SK-N-SH treated with all-trans-retinoic acid at 6 μM for 48 hours (cell line): Measurements from ENCODE around the gene CYREN.

Source experiments
- ATAC-seq: fragments of 200-7000 bp; cut with Tn5 transposase; 3 replicates; pipeline ENCODE4 v1.9.1; 2020; ENCODE audit warnings: mild to moderate bottlenecking, moderate library complexity
- ARNTL ChIP-seq: fragments of 450-650 bp; formaldehyde crosslinking; IDR thresholded peaks from 2 replicates; pipeline ENCODE4 v1.5.0; 2020; ENCODE audit warnings: low read depth, mild to moderate bottlenecking, moderate library complexity, borderline replicate concordance
- CREB5 ChIP-seq: fragments of 250-450 bp; sonication (Bioruptor Pico); IDR thresholded peaks from 2 replicates; pipeline ENCODE4 v1.5.1; 2020; ENCODE audit warnings: low read depth, mild to moderate bottlenecking, moderate library complexity
- CSDC2 ChIP-seq: fragments of 250-450 bp; sonication (Bioruptor Pico); IDR thresholded peaks from 2 replicates; pipeline ENCODE4 v1.5.0; 2020; ENCODE audit warnings: mild to moderate bottlenecking, moderate library complexity
- CSRNP3 ChIP-seq: fragments of 250-450 bp; sonication (Bioruptor Pico); IDR thresholded peaks from 2 replicates; pipeline ENCODE4 v1.5.1; 2021; ENCODE audit warnings: mild to moderate bottlenecking, moderate library complexity
- ESRRG ChIP-seq: fragments of 250-450 bp; sonication (Bioruptor Pico); IDR thresholded peaks from 2 replicates; pipeline ENCODE4 v1.6.1; 2021; ENCODE audit warnings: mild to moderate bottlenecking
- GLIS3 ChIP-seq: fragments of 250-450 bp; sonication (Bioruptor Pico); IDR thresholded peaks from 2 replicates; pipeline ENCODE4 v1.5.0; 2020; ENCODE audit warnings: mild to moderate bottlenecking, moderate library complexity
- ISL1 ChIP-seq: fragments of 250-450 bp; sonication (Bioruptor Pico); IDR thresholded peaks from 2 replicates; pipeline ENCODE4 v2.1.2; 2022; ENCODE audit warnings: mild to moderate bottlenecking, moderate library complexity
- OSR1 ChIP-seq: fragments of 250-450 bp; sonication (Bioruptor Pico); IDR thresholded peaks from 2 replicates; pipeline ENCODE4 v1.8.0; 2022; ENCODE audit warnings: moderate library complexity, mild to moderate bottlenecking, inconsistent platforms
- PATZ1 ChIP-seq: fragments of 250-450 bp; sonication (Bioruptor Pico); IDR thresholded peaks from 2 replicates; pipeline ENCODE4 v1.8.0; 2020; ENCODE audit warnings: mild to moderate bottlenecking, moderate library complexity, borderline replicate concordance
- POU6F1 ChIP-seq: fragments of 250-450 bp; sonication (Bioruptor Pico); IDR thresholded peaks from 2 replicates; pipeline ENCODE4 v1.8.0; 2021; ENCODE audit warnings: low read depth, mild to moderate bottlenecking, moderate library complexity, borderline replicate concordance
- RARB ChIP-seq: fragments of 250-450 bp; sonication (Bioruptor Pico); IDR thresholded peaks from 2 replicates; pipeline ENCODE4 v1.8.0; 2021; ENCODE audit warnings: mild to moderate bottlenecking, moderate library complexity
- SNAI2 ChIP-seq: fragments of 250-450 bp; sonication (Bioruptor Pico); IDR thresholded peaks from 2 replicates; pipeline ENCODE4 v1.5.0; 2020; ENCODE audit warnings: mild to moderate bottlenecking, moderate library complexity
- TCF4 ChIP-seq: fragments of 250-450 bp; sonication (Bioruptor Pico); IDR thresholded peaks from 2 replicates; pipeline ENCODE4 v1.8.0; 2021; ENCODE audit warnings: mild to moderate bottlenecking, moderate library complexity, borderline replicate concordance
- TOX ChIP-seq: fragments of 250-450 bp; sonication (Bioruptor Pico); IDR thresholded peaks from 2 replicates; pipeline ENCODE4 v1.8.0; 2021; ENCODE audit warnings: mild to moderate bottlenecking, moderate library complexity, borderline replicate concordance
- ZC3H10 ChIP-seq: fragments of 250-450 bp; sonication (Bioruptor Pico); IDR thresholded peaks from 2 replicates; pipeline ENCODE4 v1.5.1; 2021; ENCODE audit warnings: mild to moderate bottlenecking, moderate library complexity
- ZFP3 ChIP-seq: fragments of 250-450 bp; sonication (Bioruptor Pico); IDR thresholded peaks from 2 replicates; pipeline ENCODE4 v1.5.0; 2020; ENCODE audit warnings: mild to moderate bottlenecking, moderate library complexity
- ZNF565 ChIP-seq: fragments of 450-650 bp; formaldehyde crosslinking; conservative IDR thresholded peaks from 2 replicates; pipeline ENCODE4 v1.5.0; 2020; ENCODE audit warnings: low read depth, mild to moderate bottlenecking, moderate library complexity
- ZNF70 ChIP-seq: fragments of 450-650 bp; formaldehyde crosslinking; IDR thresholded peaks from 2 replicates; pipeline ENCODE4 v1.5.0; 2020; ENCODE audit warnings: mild to moderate bottlenecking, moderate library complexity
- ZNF8 ChIP-seq: fragments of 450-650 bp; formaldehyde crosslinking; IDR thresholded peaks from 2 replicates; pipeline ENCODE4 v1.5.0; 2020; ENCODE audit warnings: mild to moderate bottlenecking, moderate library complexity

The CYREN gene

GRCh38 chr7:135215698-135216097 lies 45.2 kb upstream of the CYREN start:
- TF ChIP-seq ZC3H10: no peak
- no peak for TF ChIP-seq CSRNP3 (CRISPR knock-in tag)
- no peak for TF ChIP-seq CREB5 (CRISPR knock-in tag)
- TF ChIP-seq GLIS3: no peak
- no peak for TF ChIP-seq PATZ1 (CRISPR knock-in tag)
- no peak for TF ChIP-seq ISL1 (CRISPR knock-in tag)
- no peak for TF ChIP-seq ZFP3 (CRISPR knock-in tag)
- TF ChIP-seq ARNTL: no peak
- TF ChIP-seq ZNF70 (CRISPR knock-in tag): no peak
- no peak for TF ChIP-seq RARB (CRISPR knock-in tag)
- TF ChIP-seq POU6F1 (CRISPR knock-in tag): no peak
- no peak for TF ChIP-seq ZNF565 (CRISPR knock-in tag)
- no peak for ATAC-seq

GRCh38 chr7:135215180-135215579 lies 44.7 kb upstream of the CYREN start:
- no peak for ATAC-seq
- TF ChIP-seq CSRNP3 (CRISPR knock-in tag) (no peak), ISL1 (CRISPR knock-in tag) (no peak), POU6F1 (CRISPR knock-in tag) (no peak), ZFP3 (CRISPR knock-in tag) (no peak), ZNF70 (CRISPR knock-in tag) (no peak), ARNTL (no peak), TOX (CRISPR knock-in tag) (no peak), TCF4 (no peak), CSDC2 (no peak), SNAI2 (no peak), RARB (CRISPR knock-in tag) (no peak)

- no peak for ATAC-seq
Measured at GRCh38 chr7:135213831-135214230, 43.3 kb upstream of the CYREN start.

More at GRCh38 chr7:135213831-135214230, 43.3 kb upstream of the CYREN start:
- TF ChIP-seq ZNF8 (CRISPR knock-in tag) (no peak), ISL1 (CRISPR knock-in tag) (no peak), ZNF70 (CRISPR knock-in tag) (no peak), RARB (CRISPR knock-in tag) (no peak), TOX (CRISPR knock-in tag) (no peak), TCF4 (no peak), ESRRG (no peak), POU6F1 (CRISPR knock-in tag) (no peak), CSDC2 (no peak), ZFP3 (CRISPR knock-in tag) (no peak), CREB5 (CRISPR knock-in tag) (no peak), OSR1 (CRISPR knock-in tag) (no peak), CSRNP3 (CRISPR knock-in tag) (no peak)
- TF ChIP-seq, all 23 proteins: peak for 0
